ENCODE data around the gene TNIP2.

Gene TNIP2

DNA sequence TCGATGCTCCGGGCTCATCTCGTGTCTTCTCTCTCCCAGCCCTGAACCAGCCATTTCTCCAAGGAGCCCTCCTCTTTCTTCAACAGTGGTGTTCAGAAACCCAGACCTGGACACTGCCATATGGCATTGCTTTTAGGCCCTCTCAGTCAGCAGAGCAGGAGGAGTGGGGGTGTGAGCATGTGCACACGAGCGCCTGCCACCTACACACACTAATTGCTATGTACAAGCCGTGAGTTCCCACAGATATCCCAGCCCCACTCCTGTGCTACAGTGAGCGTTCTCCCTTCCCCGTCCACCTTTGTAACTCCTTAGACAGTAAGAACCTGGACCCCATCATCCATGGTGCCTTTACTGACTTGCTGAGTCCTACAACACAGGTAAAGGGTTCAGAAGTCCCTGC lies 53.8 kb downstream of the TNIP2 start:
- Histone ChIP-seq H3K23ac (ENCODE audit: low read length in 2 of 2) (no peak overlapping the region), H2AK5ac (ENCODE audit: low read length, severe bottlenecking) (no peak overlapping the region), H4K8ac (ENCODE audit: low read length) (no peak overlapping the region), H3K14ac (ENCODE audit: low read length in 2 of 2) (no peak overlapping the region), H2BK12ac (ENCODE audit: low read length in 2 of 2) (no peak overlapping the region), H3K27ac (ENCODE audit: low read length, poor library complexity, severe bottlenecking) (no peak overlapping the region), H2BK15ac (ENCODE audit: low read depth, poor library complexity, severe bottlenecking) (no peak overlapping the region), H2BK120ac (ENCODE audit: low read depth, low read length) (no peak overlapping the region), H4K91ac (ENCODE audit: low read length) (no peak overlapping the region), H2AFZ (ENCODE audit: low read depth, low read length) (no peak overlapping the region), H3K4me2 (ENCODE audit: low read length, poor library complexity, severe bottlenecking) (no peak overlapping the region), H3K18ac (ENCODE audit: low read depth in 1 of 2, low read length in 2 of 2) (no peak overlapping the region), H3K27me3 (ENCODE audit: control insufficient read depth in 1 of 2, insufficient read depth in 1 of 2, low read length in 2 of 2) (no peaks in the 10 kb centered on the region), H3K9me3 (ENCODE audit: control insufficient read depth, low read length) (no peaks in the 10 kb centered on the region), H3K79me1 (replicated peaks; ENCODE audit: low read length, poor library complexity, severe bottlenecking) (peaks cover 37% of the 10 kb centered on the region), H3K4me1 (ENCODE audit: control insufficient read depth, insufficient read depth, low read depth, low read length) (peaks cover 3% of the 10 kb centered on the region), H3K4ac (ENCODE audit: low read depth in 1 of 2, low read length in 2 of 2) (no peak overlapping the region), H3K36me3 (ENCODE audit: control insufficient read depth in 1 of 2, insufficient read depth in 2 of 2, low read depth in 1 of 2, low read length in 2 of 2) (peaks cover 61 to 84% of the 10 kb centered on the region in 2 experiments), H3K4me3 (ENCODE audit: insufficient read depth in 1 of 2, low read depth in 1 of 2, low read length in 2 of 2) (no peak overlapping the region), H3K9ac (ENCODE audit: low read length) (no peak overlapping the region), H2BK5ac (ENCODE audit: low read depth, low read length, poor library complexity, severe bottlenecking) (no peak overlapping the region)
- WGBS = over 99% methylated on average over 8 of the region's 8 CpGs
- no peak for DNase-seq

DNA sequence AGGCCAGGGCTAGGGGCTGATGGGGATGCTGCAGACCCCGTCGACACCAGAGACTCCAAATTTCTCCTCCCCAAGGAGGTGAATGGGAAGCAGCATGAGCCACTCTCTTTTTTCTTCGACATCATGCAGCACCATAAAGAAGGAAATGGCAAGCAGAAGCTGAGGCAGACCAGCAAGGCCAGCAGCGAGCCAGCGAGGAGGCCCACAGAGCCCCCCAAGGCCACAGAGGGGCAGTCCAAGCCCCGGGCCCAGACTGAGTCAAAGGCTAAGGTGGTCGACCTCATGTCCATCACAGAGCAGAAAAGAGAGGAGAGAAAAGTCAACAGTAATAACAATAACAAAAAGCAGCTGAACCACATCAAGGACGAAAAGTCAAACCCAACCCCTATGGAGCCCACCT lies 56.1 kb downstream of the TNIP2 start:
- Histone ChIP-seq H4K8ac (ENCODE audit: low read length) (no peak overlapping the region), H3K23ac (ENCODE audit: low read length in 2 of 2) (no peak overlapping the region), H3K4ac (ENCODE audit: low read depth in 1 of 2, low read length in 2 of 2) (no peak overlapping the region), H2BK15ac (ENCODE audit: low read depth, poor library complexity, severe bottlenecking) (no peak overlapping the region), H3K79me1 (replicated peaks; ENCODE audit: low read length, poor library complexity, severe bottlenecking) (peaks cover 38% of the 10 kb centered on the region), H2BK12ac (ENCODE audit: low read length in 2 of 2) (no peak overlapping the region), H3K27ac (ENCODE audit: low read length, poor library complexity, severe bottlenecking) (no peak overlapping the region), H2AK5ac (ENCODE audit: low read length, severe bottlenecking) (no peak overlapping the region), H4K91ac (ENCODE audit: low read length) (no peak overlapping the region), H3K4me2 (ENCODE audit: low read length, poor library complexity, severe bottlenecking) (no peak overlapping the region), H3K4me1 (ENCODE audit: control insufficient read depth, insufficient read depth, low read depth, low read length) (peaks cover 6% of the 10 kb centered on the region), H3K18ac (ENCODE audit: low read depth in 1 of 2, low read length in 2 of 2) (no peak overlapping the region), H3K36me3 (ENCODE audit: control insufficient read depth in 1 of 2, insufficient read depth in 2 of 2, low read depth in 1 of 2, low read length in 2 of 2) (peaks cover 65 to 95% of the 10 kb centered on the region in 2 experiments), H3K14ac (ENCODE audit: low read length in 2 of 2) (no peak overlapping the region), H2AFZ (ENCODE audit: low read depth, low read length) (no peak overlapping the region), H3K9ac (ENCODE audit: low read length) (no peak overlapping the region), H3K4me3 (ENCODE audit: insufficient read depth in 1 of 2, low read depth in 1 of 2, low read length in 2 of 2) (no peak overlapping the region), H2BK5ac (ENCODE audit: low read depth, low read length, poor library complexity, severe bottlenecking) (no peak overlapping the region), H3K27me3 (ENCODE audit: control insufficient read depth in 1 of 2, insufficient read depth in 1 of 2, low read length in 2 of 2) (no peaks in the 10 kb centered on the region), H2BK120ac (ENCODE audit: low read depth, low read length) (no peak overlapping the region), H3K9me3 (ENCODE audit: control insufficient read depth, low read length) (no peaks in the 10 kb centered on the region)
- DNase-seq = no peak
- over 99% methylated on average over 7 of the region's 8 CpGs for WGBS

DNA sequence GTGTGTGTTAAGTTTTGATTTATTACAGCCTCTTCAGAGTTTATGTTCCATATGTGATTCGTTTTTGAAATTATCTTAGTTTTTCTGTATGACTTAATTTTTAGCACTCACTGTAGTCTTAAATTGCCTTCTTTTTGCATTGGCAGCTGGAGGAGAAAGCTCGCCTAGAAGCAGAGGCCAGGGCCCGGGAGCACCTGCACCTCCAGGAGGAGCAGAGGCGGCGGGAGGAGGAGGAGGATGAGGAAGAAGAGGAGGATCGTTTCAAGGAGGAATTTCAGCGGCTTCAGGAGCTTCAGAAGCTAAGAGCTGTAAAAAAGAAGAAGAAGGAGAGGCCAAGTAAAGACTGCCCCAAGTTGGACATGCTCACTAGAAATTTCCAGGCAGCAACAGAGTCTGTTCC lies 56.6 kb downstream of the TNIP2 start:
- Histone ChIP-seq H2BK120ac (ENCODE audit: low read depth, low read length) (no peak overlapping the region), H3K18ac (ENCODE audit: low read depth in 1 of 2, low read length in 2 of 2) (no peak overlapping the region), H4K91ac (ENCODE audit: low read length) (no peak overlapping the region), H3K23ac (ENCODE audit: low read length in 2 of 2) (no peak overlapping the region), H3K9ac (ENCODE audit: low read length) (no peak overlapping the region), H2BK12ac (ENCODE audit: low read length in 2 of 2) (no peak overlapping the region), H3K4ac (ENCODE audit: low read depth in 1 of 2, low read length in 2 of 2) (no peak overlapping the region), H3K27ac (ENCODE audit: low read length, poor library complexity, severe bottlenecking) (no peak overlapping the region), H3K9me3 (ENCODE audit: control insufficient read depth, low read length) (no peaks in the 10 kb centered on the region), H3K4me3 (ENCODE audit: insufficient read depth in 1 of 2, low read depth in 1 of 2, low read length in 2 of 2) (no peak overlapping the region), H2BK15ac (ENCODE audit: low read depth, poor library complexity, severe bottlenecking) (no peak overlapping the region), H4K8ac (ENCODE audit: low read length) (no peak overlapping the region), H2BK5ac (ENCODE audit: low read depth, low read length, poor library complexity, severe bottlenecking) (no peak overlapping the region), H3K79me1 (replicated peaks; ENCODE audit: low read length, poor library complexity, severe bottlenecking) (peaks cover 38% of the 10 kb centered on the region), H3K14ac (ENCODE audit: low read length in 2 of 2) (no peak overlapping the region), H3K4me1 (ENCODE audit: control insufficient read depth, insufficient read depth, low read depth, low read length) (peaks cover 11% of the 10 kb centered on the region), H2AK5ac (ENCODE audit: low read length, severe bottlenecking) (no peak overlapping the region), H3K27me3 (ENCODE audit: control insufficient read depth in 1 of 2, insufficient read depth in 1 of 2, low read length in 2 of 2) (no peaks in the 10 kb centered on the region), H3K36me3 (ENCODE audit: control insufficient read depth in 1 of 2, insufficient read depth in 2 of 2, low read depth in 1 of 2, low read length in 2 of 2) (peaks cover 66 to 97% of the 10 kb centered on the region in 2 experiments), H2AFZ (ENCODE audit: low read depth, low read length) (no peak overlapping the region), H3K4me2 (ENCODE audit: low read length, poor library complexity, severe bottlenecking) (no peak overlapping the region)
- 94% methylated on average over 7 of the region's 7 CpGs for WGBS
- DNase-seq = no peak

DNA sequence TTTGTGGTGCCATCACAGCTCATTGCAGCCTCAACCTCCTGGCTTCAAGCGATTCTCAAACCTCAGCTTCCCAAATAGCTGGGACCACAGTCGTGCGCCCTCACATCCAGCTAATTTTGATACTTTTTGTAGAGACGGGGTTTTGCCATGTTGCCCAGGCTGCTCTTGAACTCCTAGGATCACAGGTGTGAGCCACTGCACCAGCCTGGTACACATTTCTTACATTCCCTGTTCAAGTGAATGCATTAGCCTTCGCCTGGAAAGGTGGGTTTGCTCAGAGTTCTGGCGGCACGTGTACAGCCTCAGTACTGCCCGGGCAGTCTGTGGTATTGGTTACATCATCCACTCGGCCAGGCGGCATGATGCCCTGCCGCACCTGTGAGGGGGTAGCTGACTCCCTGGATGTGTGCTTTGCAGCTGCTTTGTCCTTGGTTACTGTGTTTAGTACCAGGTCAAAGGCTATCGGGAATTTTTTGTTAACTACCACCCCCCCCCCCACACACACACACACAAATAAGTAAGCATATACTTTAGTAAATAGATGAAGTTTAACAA lies 57.1 kb downstream of the TNIP2 start:
- H3K4me2 ChIP-seq (ENCODE audit: low read length, poor library complexity, severe bottlenecking) = no peak overlapping the region
- no peak overlapping the region for H3K4me3 ChIP-seq (ENCODE audit: insufficient read depth in 1 of 2, low read depth in 1 of 2, low read length in 2 of 2)
- H4K91ac ChIP-seq (ENCODE audit: low read length) = no peak overlapping the region
- H3K36me3 ChIP-seq (ENCODE audit: control insufficient read depth in 1 of 2, insufficient read depth in 2 of 2, low read depth in 1 of 2, low read length in 2 of 2) = peaks cover 62 to 97% of the 10 kb centered on the region in 2 experiments
- H2BK5ac ChIP-seq (ENCODE audit: low read depth, low read length, poor library complexity, severe bottlenecking) = no peak overlapping the region
- no peak overlapping the region for H3K9ac ChIP-seq (ENCODE audit: low read length)
- no peak overlapping the region for H3K27ac ChIP-seq (ENCODE audit: low read length, poor library complexity, severe bottlenecking)
- no peak overlapping the region for H3K14ac ChIP-seq (ENCODE audit: low read length in 2 of 2)
- peaks cover 14% of the 10 kb centered on the region for H3K4me1 ChIP-seq (ENCODE audit: control insufficient read depth, insufficient read depth, low read depth, low read length)
- 97% methylated on average over 8 of the region's 12 CpGs for WGBS
- no peaks in the 10 kb centered on the region for H3K27me3 ChIP-seq (ENCODE audit: control insufficient read depth in 1 of 2, insufficient read depth in 1 of 2, low read length in 2 of 2)
- H3K18ac ChIP-seq (ENCODE audit: low read depth in 1 of 2, low read length in 2 of 2) = no peak overlapping the region
- no peak overlapping the region for H2AFZ ChIP-seq (ENCODE audit: low read depth, low read length)
- no peak overlapping the region for H2BK15ac ChIP-seq (ENCODE audit: low read depth, poor library complexity, severe bottlenecking)
- no peak overlapping the region for H4K8ac ChIP-seq (ENCODE audit: low read length)
- no peak overlapping the region for H2BK120ac ChIP-seq (ENCODE audit: low read depth, low read length)
- no peak overlapping the region for H3K23ac ChIP-seq (ENCODE audit: low read length in 2 of 2)
- H3K79me1 ChIP-seq (replicated peaks; ENCODE audit: low read length, poor library complexity, severe bottlenecking) = peaks cover 37% of the 10 kb centered on the region
- H3K4ac ChIP-seq (ENCODE audit: low read depth in 1 of 2, low read length in 2 of 2) = no peak overlapping the region
- DNase-seq = no peak
- no peak overlapping the region for H2AK5ac ChIP-seq (ENCODE audit: low read length, severe bottlenecking)
- H3K9me3 ChIP-seq (ENCODE audit: control insufficient read depth, low read length) = no peaks in the 10 kb centered on the region
- H2BK12ac ChIP-seq (ENCODE audit: low read length in 2 of 2) = no peak overlapping the region
